NOMO-1 treated with DMSO at 0.1 percent for 48 hours (cell line): ENCODE results near the gene BTC.
"Not testable (repeated sequence)": the region's sequence is repeated elsewhere in the genome, so short reads cannot be mapped to it uniquely, and the experiment has no call there.

Experiments
- DNase-seq: peaks from one replicate; lab custom pipeline; 2025; ENCODE audit not compliant: unreplicated experiment; lab: John Stamatoyannopoulos, UW

Gene BTC, protein sequence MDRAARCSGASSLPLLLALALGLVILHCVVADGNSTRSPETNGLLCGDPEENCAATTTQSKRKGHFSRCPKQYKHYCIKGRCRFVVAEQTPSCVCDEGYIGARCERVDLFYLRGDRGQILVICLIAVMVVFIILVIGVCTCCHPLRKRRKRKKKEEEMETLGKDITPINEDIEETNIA

DNA sequence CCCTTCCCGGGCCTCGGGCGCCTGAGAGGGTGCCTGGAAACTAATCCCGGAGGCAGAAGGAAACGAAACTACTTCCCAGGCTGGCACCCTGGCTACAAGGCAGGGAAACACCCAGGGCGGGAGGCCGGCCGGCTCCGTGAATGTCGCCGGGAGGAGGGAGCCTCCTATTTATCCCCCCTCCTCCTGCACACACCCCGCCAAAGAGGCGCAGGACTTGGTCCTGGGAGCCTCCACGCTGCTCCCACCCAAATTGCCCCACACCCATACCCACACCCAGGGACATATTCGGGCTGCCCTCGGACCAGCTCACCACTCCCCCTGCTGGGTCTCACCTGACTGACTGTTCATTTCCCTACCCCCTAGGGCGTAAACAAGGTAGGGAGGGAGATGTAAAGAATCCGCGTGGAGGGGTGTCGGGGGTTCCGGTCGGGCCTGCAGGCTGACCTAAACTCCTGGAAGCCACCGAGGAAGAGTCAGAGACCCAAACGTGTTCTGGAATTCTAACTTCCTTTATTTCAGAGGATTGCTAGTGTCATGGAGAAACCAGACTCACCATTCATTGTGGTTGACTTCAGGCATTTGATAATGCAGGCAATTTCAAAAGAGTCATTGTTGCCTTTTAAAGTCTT, at the start of gene BTC:
Gene BTC (minus strand): TSS at position 142 of the 629 bp plus-strand sequence. CDS start 198 bp downstream, outside the sequence.
- no peak for DNase-seq

DNA sequence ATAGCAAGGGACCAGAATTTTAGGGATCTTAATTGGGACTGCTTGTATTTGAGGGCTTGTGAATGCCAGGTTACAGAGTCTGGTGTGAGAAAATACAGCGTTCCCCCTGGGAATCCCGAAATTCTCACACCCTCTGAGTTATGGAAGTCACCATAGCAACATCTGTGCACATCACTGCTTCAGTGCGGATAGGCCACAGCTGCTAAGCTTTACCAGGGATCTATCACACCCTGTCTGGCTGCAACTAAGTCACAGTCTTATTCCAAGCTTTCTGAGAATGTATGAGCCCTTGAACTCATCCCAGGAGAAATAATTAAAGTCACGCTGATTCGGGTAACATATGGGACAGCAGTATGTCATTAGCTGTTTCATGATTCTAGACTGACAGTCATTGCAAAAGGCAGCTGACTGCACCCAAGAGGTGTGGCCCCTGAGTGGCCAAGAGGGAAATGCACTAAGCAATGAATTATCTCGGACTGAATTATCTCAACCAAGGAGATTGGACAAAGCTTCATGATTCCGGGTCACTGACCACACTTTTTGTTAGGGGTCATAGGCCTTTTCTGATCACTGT, 46.7 kb upstream of the BTC start:
- DNase-seq, result no peak

DNA sequence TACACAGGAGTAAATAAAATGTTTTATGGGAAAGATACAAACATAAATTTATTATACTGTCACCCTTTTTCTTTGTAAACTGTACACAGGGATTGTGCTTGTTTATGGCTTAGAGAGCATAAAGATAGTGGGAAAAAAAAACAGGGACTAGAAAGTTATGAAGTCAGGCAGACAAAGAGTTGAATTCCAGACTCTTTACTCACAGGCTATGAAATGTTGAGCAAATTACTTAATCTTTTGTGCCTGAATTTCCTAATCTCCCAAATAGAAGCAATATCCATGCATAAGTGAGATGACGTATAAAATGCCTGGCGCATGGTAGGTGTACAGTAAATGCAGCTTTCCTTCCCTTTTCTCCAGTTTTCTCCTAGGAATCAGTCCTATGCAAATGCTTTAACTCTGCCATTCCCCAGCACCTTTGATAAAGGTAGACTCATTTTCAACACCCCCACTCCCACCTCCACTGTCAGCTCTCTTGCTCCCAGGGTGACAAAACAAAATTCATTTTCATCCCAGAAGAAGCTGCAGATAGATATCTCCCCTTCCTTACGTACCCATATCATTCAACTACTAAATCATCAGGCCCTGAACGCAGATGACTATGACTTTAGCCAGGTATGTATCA, 44.5 kb upstream of the BTC start:
- DNase-seq, result no peak

DNA sequence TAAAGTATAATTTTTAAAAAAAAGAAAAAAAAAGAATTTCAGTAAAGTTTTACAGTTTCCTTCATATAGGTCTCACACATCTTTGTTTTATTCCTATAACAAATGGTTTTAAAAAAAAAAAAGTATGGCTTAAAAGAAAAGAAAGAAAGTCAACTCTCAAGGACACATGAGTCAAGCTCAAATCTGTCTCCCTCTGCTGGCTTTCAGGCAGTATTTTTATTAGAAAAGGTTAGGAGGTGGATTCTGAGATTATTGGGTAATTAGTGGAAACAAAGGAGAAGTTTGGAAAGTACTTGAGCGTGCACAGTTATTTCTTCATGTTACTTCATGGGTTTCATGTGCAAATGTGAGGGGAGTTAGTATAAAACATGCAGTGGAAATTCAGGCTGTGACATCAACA, 36.6 kb upstream of the BTC start:
- no peak for DNase-seq

DNA sequence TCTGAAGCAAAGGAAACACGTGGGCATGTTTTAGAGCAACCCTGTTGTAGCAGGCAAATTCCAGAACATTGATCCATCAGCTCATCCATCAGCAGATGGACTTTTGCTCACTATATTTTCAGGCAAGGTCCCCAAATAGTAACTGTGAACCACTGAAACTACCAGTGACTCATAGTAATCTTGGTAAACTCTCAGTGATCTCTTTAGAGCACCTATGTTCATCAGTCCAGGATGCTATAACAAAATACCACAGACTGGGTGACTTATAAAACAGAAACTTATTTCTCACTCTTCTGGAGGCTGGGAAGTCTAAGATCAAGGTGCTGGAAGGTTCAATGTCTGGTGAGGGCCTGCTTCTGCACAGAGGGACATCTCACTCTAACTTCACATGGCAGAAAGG, 28.9 kb upstream of the BTC start:
- DNase-seq, result no peak

DNA sequence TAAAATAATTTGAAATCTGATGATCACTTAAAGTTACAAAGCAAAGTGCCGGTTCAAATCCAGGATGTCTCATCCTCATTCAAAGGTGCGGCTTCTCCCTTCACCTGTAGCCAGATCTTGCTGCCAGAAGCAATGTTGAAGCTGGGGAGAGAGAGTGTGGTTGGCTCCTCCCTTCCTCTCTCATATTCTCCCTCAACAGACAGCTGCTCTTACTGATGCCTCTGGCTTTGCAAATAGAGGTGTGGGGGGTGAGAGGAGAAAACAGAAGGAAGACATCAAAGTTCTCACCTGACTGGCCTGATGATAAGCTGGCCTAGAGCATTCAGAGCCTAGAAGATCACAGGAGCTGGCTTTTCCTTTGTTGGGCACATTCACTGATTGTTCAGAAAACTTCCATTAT, 28.3 kb upstream of the BTC start:
- no peak for DNase-seq

DNA sequence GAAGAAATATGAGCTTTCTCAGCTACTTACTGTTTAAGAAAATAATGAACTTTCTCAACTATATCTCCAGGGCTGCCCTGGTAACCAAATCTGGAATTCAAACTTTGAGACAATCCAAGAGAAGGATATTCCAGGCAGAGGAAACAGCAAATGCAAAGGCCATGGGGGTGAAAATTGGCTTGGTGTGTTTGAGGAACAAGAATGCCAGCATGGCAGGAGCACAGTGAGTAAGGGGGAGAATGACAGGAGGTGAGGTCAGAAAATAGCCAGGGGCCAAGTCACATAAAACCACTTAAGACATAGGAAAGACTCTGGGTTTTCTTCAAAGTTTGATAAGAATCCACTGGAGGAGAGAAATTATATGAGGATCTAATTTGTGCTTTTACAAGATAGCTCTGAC, 27.2 kb upstream of the BTC start:
- no peak for DNase-seq

DNA sequence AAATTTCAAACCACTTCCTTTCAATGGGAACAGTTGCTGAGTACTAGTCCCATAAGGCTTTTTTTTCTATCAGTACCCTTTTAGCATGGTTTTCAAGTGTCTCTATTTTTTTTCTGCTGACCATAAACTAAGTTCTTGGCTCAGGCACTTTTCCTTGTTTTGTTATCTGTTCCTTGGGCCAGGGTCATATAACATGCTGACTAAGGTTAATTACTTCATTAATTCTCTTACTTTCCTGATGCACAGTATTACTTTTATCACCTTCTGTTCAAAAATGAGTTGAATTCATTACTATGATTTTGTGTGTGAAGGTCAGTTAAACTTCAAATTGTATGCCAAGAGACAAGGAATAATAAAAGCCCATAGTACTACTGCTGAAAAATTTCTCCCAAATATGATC, 19.7 kb upstream of the BTC start:
- DNase-seq, result no peak

DNA sequence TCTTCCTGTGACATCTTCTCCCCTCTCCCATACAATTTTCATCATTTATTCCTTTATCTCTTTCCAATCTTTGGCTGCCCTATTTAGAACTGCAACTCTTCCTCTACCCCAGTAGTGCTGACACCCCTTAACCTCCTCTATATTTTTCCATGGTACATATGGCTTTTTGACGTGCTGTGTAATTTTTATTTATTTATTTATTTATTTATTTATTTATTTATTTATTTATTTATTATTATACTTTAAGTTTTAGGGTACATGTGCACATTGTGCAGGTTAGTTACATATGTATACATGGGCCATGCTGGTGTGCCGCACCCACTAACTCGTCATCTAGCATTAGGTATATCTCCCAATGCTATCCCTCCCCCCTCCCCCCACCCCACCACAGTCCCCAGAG, 17.7 kb upstream of the BTC start:
- DNase-seq, result not testable (repeated sequence)

DNA sequence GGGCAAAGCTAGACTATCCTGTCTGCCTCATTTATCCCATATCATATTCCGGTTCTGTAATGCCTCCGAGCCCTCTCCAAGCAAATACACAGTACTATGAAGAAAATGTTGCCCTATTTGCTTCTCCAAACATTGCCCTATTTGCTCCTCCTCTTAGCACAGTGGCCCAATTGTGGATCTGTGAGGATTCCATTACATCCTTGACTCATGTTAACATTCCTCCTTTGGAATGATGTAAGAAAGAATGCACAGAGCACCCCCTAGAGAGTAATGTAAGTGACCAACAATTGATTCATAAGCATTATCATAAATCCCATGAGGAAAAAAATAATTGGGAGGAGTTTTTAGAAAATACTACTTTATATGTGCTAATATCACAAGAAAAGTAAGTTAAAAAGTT, 11.3 kb upstream of the BTC start:
- DNase-seq, result no peak

DNA sequence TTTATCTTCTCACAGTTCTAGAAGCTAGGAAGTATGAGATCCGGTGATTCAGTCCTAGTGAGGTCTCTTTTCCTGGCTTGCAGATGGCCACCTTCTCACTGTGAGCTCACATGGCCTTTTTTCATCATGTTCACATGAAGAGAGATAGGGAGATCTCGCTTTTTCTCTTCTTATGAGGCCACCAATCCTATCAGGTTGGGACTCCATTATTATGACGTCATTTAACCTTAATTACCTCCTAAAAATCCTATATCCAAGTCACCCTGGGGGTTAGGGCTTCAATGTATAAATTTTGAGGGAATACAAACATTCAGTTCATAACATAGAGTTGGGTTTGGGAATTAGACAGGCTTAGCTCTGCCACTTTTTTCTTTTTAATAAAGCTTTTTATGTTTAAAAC, 6.0 kb upstream of the BTC start:
- no peak for DNase-seq

DNA sequence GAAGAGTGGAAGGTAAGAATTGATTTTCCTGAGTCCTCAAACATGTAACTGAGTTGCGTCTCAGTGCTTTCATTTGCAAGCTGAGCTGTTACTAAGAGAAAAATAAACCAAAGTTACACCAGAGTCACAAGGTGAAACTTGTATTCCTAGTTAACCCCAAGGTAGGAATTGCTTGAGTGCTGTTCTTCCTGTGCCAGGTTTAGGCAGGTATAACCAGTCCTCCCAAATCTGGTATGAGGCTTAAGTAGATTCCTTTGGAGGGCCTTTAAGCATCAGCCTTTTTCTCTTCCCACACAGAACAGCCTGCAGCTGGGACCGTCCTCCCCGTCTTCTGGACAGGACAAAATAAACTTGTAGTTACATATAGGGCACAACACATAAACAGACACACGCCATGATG, 2.3 kb upstream of the BTC start:
- no peak for DNase-seq

DNA sequence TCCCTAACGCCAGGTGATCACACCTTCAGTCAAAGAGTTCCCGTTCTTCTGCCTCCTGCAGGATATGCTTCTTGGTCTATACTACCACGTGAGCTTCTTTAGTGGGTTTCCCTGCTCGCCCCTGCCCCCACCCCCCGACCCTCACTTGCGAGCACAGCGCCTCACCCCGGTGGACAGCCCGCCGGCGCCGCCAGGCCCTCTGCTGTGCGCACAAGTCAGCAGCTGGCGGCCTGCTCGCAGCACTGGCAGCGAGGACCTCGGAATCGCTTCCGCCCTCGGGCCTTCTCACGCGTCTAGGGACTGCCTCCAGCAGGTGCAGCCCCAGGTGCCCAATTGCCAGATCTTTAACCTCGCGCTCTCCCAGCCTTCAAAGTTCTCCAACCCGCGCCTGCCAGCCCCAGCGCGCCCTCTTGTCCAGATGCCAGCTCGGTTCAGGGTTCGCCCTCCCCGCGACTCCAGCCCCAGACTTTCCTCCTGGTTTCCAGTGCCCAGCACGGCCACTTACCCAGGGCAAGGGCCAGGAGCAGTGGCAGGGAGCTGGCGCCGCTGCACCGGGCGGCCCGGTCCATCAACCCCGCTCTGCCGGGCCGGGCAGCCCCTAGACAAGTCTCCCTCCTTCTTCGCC, 454 bp downstream of the BTC start:
- DNase-seq, result peak; percentile 19

DNA sequence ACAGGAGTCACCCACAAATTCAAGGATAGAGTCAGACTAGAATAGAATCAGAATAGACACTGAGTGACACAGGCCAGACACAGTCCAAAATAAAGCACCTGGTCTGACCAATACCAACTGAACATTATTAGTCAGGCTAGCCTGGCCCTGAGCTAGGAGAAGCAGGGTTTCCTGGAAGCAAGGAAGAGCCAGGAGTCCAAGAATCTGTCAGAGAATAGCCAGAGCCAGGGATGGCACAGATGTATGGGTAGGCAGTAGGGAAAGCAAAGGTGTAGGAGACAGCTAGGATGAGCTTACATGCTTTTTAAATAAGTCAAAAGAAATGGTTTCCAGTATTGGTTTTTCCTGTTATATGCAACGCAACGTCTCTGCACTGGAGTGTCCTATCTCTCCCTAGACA, 3.7 kb downstream of the BTC start:
- no peak for DNase-seq

DNA sequence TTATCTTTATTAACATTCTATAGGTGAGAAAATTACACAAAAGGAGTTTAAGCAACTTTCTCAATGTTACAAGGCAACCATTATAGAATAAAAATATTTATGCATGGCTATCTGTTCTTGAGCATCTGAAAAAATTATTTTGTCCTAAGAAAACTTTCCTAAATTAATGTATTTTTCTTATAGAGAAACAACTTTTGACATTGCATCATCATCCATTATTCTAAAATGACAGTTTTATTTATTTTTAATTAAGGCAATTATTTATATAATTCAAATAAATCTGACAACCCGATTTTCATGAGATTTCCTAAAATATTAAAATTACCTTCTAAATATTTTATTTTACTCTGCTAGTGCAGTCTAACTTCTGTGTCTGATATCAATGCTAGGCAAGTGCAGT, 4.8 kb downstream of the BTC start:
- no peak for DNase-seq

DNA sequence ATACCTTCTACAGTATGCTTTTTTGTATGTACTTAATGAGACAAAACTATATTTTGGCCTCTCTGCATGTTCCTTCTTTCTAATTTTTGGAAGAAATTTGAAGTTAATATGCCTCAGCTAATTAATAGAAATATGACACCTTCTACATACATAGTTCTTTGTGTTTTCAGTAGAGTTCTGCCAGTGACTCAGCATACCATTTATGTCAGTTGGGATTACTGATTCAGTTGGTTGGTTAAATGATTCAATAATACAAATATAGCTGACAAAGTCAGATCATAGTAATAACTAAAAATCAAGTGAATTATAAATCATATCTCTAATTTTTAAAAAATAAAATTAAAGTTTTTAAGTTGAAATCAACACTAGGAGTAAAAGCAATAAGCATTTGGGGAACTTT, 16.8 kb downstream of the BTC start:
- no peak for DNase-seq

DNA sequence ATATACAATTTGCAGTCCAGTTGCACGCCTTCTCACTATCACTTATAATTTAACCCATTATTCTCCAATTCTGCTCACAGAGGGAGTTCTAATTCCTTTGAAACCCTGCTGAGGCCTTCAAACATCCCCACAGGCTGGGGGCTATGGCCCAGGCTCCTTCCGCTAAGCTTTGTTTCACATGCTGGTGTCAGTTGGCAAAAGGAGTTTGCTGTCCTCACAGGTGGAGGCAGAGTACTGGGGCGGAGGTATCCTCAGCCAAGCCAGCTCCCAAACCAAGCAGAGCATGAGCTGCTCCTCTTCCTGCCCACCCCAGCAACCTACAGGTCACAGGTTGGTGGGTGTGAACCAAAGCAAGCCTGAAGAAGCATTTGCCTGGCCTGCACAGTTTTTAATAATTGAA, 21.5 kb downstream of the BTC start:
- no peak for DNase-seq

DNA sequence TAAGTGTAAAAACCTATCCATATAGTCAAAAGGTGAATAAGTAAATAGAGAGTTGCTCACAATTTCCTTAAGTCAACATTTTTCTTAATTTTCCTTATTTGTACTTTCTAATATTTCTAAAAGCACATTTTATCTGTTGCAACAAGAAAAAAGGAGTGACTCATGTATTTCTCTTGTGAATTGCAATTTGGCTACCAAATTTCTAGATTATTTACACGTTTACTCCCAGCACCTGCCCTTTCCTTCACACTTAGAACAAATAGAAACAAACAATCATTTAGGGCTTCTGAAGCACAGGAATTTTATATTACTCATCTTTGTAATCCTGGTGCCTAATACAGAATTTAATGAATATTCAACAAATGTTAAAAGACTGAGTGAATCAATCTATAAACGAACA, 22.2 kb downstream of the BTC start:
- no peak for DNase-seq

DNA sequence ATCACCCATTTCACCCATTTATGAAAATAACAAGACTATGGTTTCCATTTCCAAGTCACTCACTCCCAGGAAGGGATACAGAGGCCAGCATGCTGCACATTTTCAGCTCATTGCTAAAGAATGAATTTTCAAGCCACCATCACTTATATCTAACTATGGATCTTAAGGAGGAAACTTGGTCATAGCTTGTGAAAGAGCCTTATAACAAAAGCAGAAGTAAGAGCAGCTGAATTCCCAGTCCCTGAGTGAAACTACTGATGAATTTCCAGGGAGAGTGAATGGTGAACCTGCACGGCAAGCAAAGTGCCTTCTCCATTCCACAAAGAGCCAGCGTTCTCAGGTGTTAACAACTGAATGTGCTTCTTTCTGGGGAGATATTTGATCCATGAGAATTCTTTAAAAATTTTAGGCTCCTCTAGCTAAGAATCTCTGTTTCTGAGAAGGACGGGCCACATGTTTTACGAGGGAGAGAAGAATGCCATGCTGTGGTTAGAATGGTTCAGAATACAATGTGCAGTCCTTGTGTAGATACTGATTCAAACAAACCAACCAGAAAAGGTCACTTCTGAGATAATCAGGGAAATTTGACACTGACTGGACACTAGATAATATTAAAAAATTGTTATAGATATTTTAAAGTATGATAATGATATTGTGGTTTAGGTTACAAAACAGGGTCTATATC, 24.0 kb downstream of the BTC start:
- DNase-seq, result peak; percentile 21

DNA sequence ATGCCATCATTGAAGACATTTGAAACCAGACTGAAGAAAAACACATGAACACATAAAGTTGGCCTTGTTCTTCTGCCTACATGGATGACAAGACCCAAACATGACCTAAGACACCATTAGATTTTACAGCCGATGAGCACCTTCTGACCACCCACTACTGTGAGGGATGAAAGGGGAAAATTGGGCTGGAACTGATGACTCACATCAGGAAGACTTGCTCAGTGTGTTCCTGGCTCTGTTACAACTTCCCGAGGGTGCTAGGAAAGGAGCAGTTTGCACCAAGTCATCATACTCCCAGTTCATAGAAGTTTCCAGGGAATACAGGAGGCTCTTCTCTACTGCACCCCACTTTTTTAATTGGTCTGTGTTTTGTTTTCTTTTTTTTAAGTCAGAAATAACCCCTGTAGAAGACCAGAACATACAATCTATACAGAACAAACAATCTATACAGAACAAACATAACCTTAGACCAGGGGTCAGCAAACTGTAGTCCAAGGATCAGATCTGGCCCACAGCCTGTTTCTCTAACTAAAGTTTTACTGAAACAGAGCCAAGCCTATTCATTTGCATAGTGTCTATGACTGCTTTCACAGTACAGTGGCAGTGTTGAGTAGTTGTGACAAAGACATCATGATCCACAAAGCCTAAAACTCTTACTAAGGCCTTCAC, 25.3 kb downstream of the BTC start:
- no peak for DNase-seq

DNA sequence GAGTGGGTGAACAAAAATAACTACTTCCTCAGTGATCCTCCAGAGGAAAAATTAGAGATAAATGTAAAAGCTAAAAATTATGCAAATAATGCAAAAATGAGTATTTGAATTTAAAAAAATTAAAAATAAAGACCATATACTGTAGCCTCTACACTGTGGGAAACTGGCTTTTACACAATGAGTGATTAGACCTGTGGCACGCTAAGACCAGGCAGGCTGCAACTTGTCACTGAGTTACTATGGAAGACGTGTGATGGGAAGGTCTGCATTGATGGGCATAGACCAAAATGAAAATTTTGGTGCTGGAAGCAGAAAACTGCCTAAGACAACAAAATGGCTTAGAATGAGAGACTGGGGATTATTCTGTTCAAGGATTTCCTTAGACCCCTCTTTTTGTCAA, 30.2 kb downstream of the BTC start:
- DNase-seq, result no peak
